ENCODE data around the gene CCDC27. TPM values are rescaled to one million over a fixed set of nuclear protein-coding genes. Genes with fewer than 3 reads are reported as not detected.

Gene CCDC27
- total RNA-seq, 1 experiment from 2014 or later: not detected

GRCh38 chr1:3740752-3741151 lies 11.5 kb upstream of the CCDC27 start:
- H3K4me3 Mint-ChIP-seq (ENCODE audit: unreplicated experiment): no peak overlapping the region
- no peaks in the 10 kb centered on the region for H3K36me3 Mint-ChIP-seq (ENCODE audit: insufficient read depth, unreplicated experiment)
- ChIA-PET CTCF (no interaction called here), POLR2A (no interaction called here)
- no peaks in the 10 kb centered on the region for H3K4me1 Mint-ChIP-seq (ENCODE audit: low read depth, unreplicated experiment)
- no TSS peak for BruUV-seq (replicated peaks)
- H3K27me3 Mint-ChIP-seq (ENCODE audit: insufficient read depth, unreplicated experiment): no peaks in the 10 kb centered on the region
- TF ChIP-seq CTCF (IDR thresholded peaks at IDR 0.05; ENCODE audit: insufficient read depth in 1 of 2, low read depth in 1 of 2, low read length in 1 of 2, severe bottlenecking in 1 of 2, unreplicated experiment in 1 of 2): no peak
- no peaks in the 10 kb centered on the region for H3K27me3 ChIP-seq (replicated peaks; ENCODE audit: control insufficient read depth, insufficient read depth, low read length)
- no peaks in the 10 kb centered on the region for H3K36me3 ChIP-seq (ENCODE audit: control insufficient read depth, insufficient read depth, low read length)
- no peaks in the 10 kb centered on the region for H3K9me3 Mint-ChIP-seq (ENCODE audit: unreplicated experiment)
- no peaks in the 10 kb centered on the region for H3K9me3 ChIP-seq
- no peak for DNase-seq
- H3K4me1 ChIP-seq: no peaks in the 10 kb centered on the region
- intact Hi-C loops (cut with micrococcal nuclease; ENCODE audit: unreplicated experiment): no loop called here
- H3K27ac Mint-ChIP-seq (ENCODE audit: unreplicated experiment): no peak overlapping the region
- no peak overlapping the region for H3K4me3 ChIP-seq (ENCODE audit: low read depth, low read length)

- intact Hi-C loops (cut with micrococcal nuclease; ENCODE audit: unreplicated experiment): no loop called here
- no peaks in the 10 kb centered on the region for H3K36me3 ChIP-seq (ENCODE audit: control insufficient read depth, insufficient read depth, low read length)
- no peaks in the 10 kb centered on the region for H3K4me1 Mint-ChIP-seq (ENCODE audit: low read depth, unreplicated experiment)
- H3K4me1 ChIP-seq: no peaks in the 10 kb centered on the region
- H3K9me3 Mint-ChIP-seq (ENCODE audit: unreplicated experiment): no peaks in the 10 kb centered on the region
- DNase-seq: no peak
- no TSS peak for BruUV-seq (replicated peaks)
- no peak overlapping the region for H3K4me3 ChIP-seq (ENCODE audit: low read depth, low read length)
- no peaks in the 10 kb centered on the region for H3K27me3 ChIP-seq (replicated peaks; ENCODE audit: control insufficient read depth, insufficient read depth, low read length)
- POLR2A ChIA-PET: no interaction called here
- H3K27me3 Mint-ChIP-seq (ENCODE audit: insufficient read depth, unreplicated experiment): no peaks in the 10 kb centered on the region
- CTCF ChIA-PET: no interaction called here
- no peak overlapping the region for H3K27ac Mint-ChIP-seq (ENCODE audit: unreplicated experiment)
- no peaks in the 10 kb centered on the region for H3K36me3 Mint-ChIP-seq (ENCODE audit: insufficient read depth, unreplicated experiment)
- TF ChIP-seq CTCF (IDR thresholded peaks at IDR 0.05; ENCODE audit: insufficient read depth in 1 of 2, low read depth in 1 of 2, low read length in 1 of 2, severe bottlenecking in 1 of 2, unreplicated experiment in 1 of 2): no peak
- no peak overlapping the region for H3K4me3 Mint-ChIP-seq (ENCODE audit: unreplicated experiment)
- no peaks in the 10 kb centered on the region for H3K9me3 ChIP-seq
These were observed 10.4 kb upstream of the CCDC27 start for GRCh38 chr1:3741566-3742438.

- BruUV-seq (replicated peaks): no TSS peak
- TF ChIP-seq CTCF (IDR thresholded peaks at IDR 0.05; ENCODE audit: insufficient read depth in 1 of 2, low read depth in 1 of 2, low read length in 1 of 2, severe bottlenecking in 1 of 2, unreplicated experiment in 1 of 2): no peak
- H3K36me3 ChIP-seq (ENCODE audit: control insufficient read depth, insufficient read depth, low read length): no peaks in the 10 kb centered on the region
- ChIA-PET POLR2A (no interaction called here), CTCF (no interaction called here)
- Mint-ChIP-seq H3K36me3 (ENCODE audit: insufficient read depth, unreplicated experiment) (no peaks in the 10 kb centered on the region), H3K27me3 (ENCODE audit: insufficient read depth, unreplicated experiment) (no peaks in the 10 kb centered on the region), H3K27ac (ENCODE audit: unreplicated experiment) (no peak overlapping the region), H3K9me3 (ENCODE audit: unreplicated experiment) (no peaks in the 10 kb centered on the region), H3K4me1 (ENCODE audit: low read depth, unreplicated experiment) (no peaks in the 10 kb centered on the region), H3K4me3 (ENCODE audit: unreplicated experiment) (no peak overlapping the region)
- DNase-seq: no peak
- H3K9me3 ChIP-seq: no peaks in the 10 kb centered on the region
- H3K4me1 ChIP-seq: no peaks in the 10 kb centered on the region
- intact Hi-C loops (cut with micrococcal nuclease; ENCODE audit: unreplicated experiment): no loop called here
- no peak overlapping the region for H3K4me3 ChIP-seq (ENCODE audit: low read depth, low read length)
- H3K27me3 ChIP-seq (replicated peaks; ENCODE audit: control insufficient read depth, insufficient read depth, low read length): no peaks in the 10 kb centered on the region
These were observed 9.6 kb upstream of the CCDC27 start for GRCh38 chr1:3742439-3743298.

Measured in Caco-2 (cell line).